Caki2 (cell line): ENCODE measurements around the gene DDX39A. TPM values are rescaled to one million over a fixed set of nuclear protein-coding genes. Genes with fewer than 3 reads are reported as not detected.
A peak's percentile ranks its signal among the peaks of the same experiment; 100 is the strongest.
"Not testable (repeated sequence)": the region's sequence is repeated elsewhere in the genome, so short reads cannot be mapped to it uniquely, and the experiment has no call there.

Source experiments
- DNase-seq: peaks from one replicate; pipeline ENCODE4 v3.0.0-alpha.2; 2015; ENCODE audit warnings: low read depth
- in situ Hi-C: cut with HindIII; loops from 2 replicates; pipeline ENCODE4 v1.10.0; 2016; ENCODE audit warnings: low sequenced_read_pairs, low pct_unique_long_range_greater_than_20kb, mixed read lengths
- total RNA-seq: library from RNA; depleted of rRNA; stranded (reverse); fragments of >200 nt; shearing (Covaris generic); gene quantifications from 2 replicates; pipeline ENCODE4 v1.2.3, GENCODE V29; 2014; ENCODE audit warnings: low replicate concordance; rRNA removed

Gene DDX39A
- total RNA-seq = 165 and 194 TPM in 2 replicates

- in situ Hi-C loops = no loop called here
- DNase-seq = peak; percentile 99
Observed at GRCh38 chr19:14419106-14419813, at the start of gene DDX39A. TSS of gene DDX39A (minus strand) at chr19:14419341. CDS start at chr19:14413220, 6,121 bp downstream.

- DNase-seq = no peak
- in situ Hi-C loops = no loop called here
Observed at GRCh38 chr19:14467816-14468215, 48.7 kb upstream of the DDX39A start.

- no peak for DNase-seq
- in situ Hi-C loops = no loop called here
Observed at GRCh38 chr19:14467391-14467790, 48.2 kb upstream of the DDX39A start.

- no peak for DNase-seq
- in situ Hi-C loops = no loop called here
Observed at GRCh38 chr19:14463747-14464146, 44.6 kb upstream of the DDX39A start.

GRCh38 chr19:14462401-14462800, 43.3 kb upstream of the DDX39A start:
- DNase-seq, in situ Hi-C loops: not testable (repeated sequence)

- in situ Hi-C loops = no loop called here
- no peak for DNase-seq
Observed at GRCh38 chr19:14460935-14461334, 41.8 kb upstream of the DDX39A start.

- in situ Hi-C loops = no loop called here
- no peak for DNase-seq
Observed at GRCh38 chr19:14459703-14460102, 40.6 kb upstream of the DDX39A start.

- in situ Hi-C loops, DNase-seq: not testable (repeated sequence)
Observed at GRCh38 chr19:14452303-14452702, 33.2 kb upstream of the DDX39A start.

- in situ Hi-C loops = no loop called here
- DNase-seq = no peak
Observed at GRCh38 chr19:14450876-14451275, 31.7 kb upstream of the DDX39A start.

- in situ Hi-C loops = no loop called here
- DNase-seq = peak; percentile 91
Observed at GRCh38 chr19:14450168-14450874, 31.2 kb upstream of the DDX39A start.

- DNase-seq = peak; percentile 85
- in situ Hi-C loops = no loop called here
Observed at GRCh38 chr19:14449321-14449720, 30.2 kb upstream of the DDX39A start.

- no peak for DNase-seq
- in situ Hi-C loops = no loop called here
Observed at GRCh38 chr19:14446336-14447036, 27.3 kb upstream of the DDX39A start.

- in situ Hi-C loops = no loop called here
Observed at GRCh38 chr19:14443632-14444216, 24.6 kb upstream of the DDX39A start.

GRCh38 chr19:14442891-14443631, 23.9 kb upstream of the DDX39A start:
- in situ Hi-C loops = no loop called here
- no peak for DNase-seq

More at GRCh38 chr19:14443632-14444216, 24.6 kb upstream of the DDX39A start:
- no peak for DNase-seq

GRCh38 chr19:14441041-14441938, 22.1 kb upstream of the DDX39A start:
- DNase-seq = no peak
- in situ Hi-C loops = no loop called here

- in situ Hi-C loops = no loop called here
- no peak for DNase-seq
Observed at GRCh38 chr19:14440049-14440448, 20.9 kb upstream of the DDX39A start.

GRCh38 chr19:14439014-14439413, 19.9 kb upstream of the DDX39A start:
- DNase-seq = no peak
- in situ Hi-C loops = no loop called here
